Measurements from ENCODE around the gene PHKB. TPM values are rescaled to one million over a fixed set of nuclear protein-coding genes. Genes with fewer than 3 reads are reported as not detected.
"Not testable (repeated sequence)": the region's sequence is repeated elsewhere in the genome, so short reads cannot be mapped to it uniquely, and the experiment has no call there.

The PHKB gene
- total and polyA plus RNA-seq, 2 donors (not counting 3 experiments of a cell fraction or from before 2014, with no cell fraction given), result 30.1 to 61.0 TPM

GRCh38 chr16:47470810-47471209, 9.7 kb downstream of the PHKB start:
- intact Hi-C loops (cut with micrococcal nuclease), result no loop called here
- ChIA-PET POLR2A (no interaction called here), CTCF (no interaction called here)
- no peak for TF ChIP-seq FOS (IDR thresholded peaks at IDR 0.05; ENCODE audit: borderline replicate concordance, insufficient read depth, low read length)
- TF ChIP-seq, protein P1, sequence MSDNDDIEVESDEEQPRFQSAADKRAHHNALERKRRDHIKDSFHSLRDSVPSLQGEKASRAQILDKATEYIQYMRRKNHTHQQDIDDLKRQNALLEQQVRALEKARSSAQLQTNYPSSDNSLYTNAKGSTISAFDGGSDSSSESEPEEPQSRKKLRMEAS (IDR thresholded peaks at IDR 0.05; ENCODE audit: insufficient read depth, insufficient read length), result no peak
- TF ChIP-seq POLR2A (IDR thresholded peaks at IDR 0.05; ENCODE audit: low read depth, low read length), result no peak
- no peak for TF ChIP-seq EZH2 (IDR thresholded peaks at IDR 0.05; ENCODE audit: borderline replicate concordance, low read depth, low read length, severe bottlenecking)
- no peak for TF ChIP-seq CTCF (IDR thresholded peaks at IDR 0.05; ENCODE audit: extremely low read depth in 1 of 2, insufficient read depth in 1 of 2, low read depth in 1 of 2, low read length in 2 of 2)
- no peak for TF ChIP-seq POLR2AphosphoS5 (IDR thresholded peaks at IDR 0.05; ENCODE audit: insufficient read depth, low read depth, low read length)
- no peak for TF ChIP-seq GATA2 (IDR thresholded peaks at IDR 0.05; ENCODE audit: insufficient read depth, insufficient read length, low read depth, low read length)
- no peak for TF ChIP-seq MYC (IDR thresholded peaks at IDR 0.05; ENCODE audit: low read depth, low read length)
- no peak for TF ChIP-seq JUN (IDR thresholded peaks at IDR 0.05; ENCODE audit: borderline replicate concordance, insufficient read depth, insufficient read length, low read depth)
- DNase-seq (ENCODE audit: low read depth, low spot score) (no peak), FAIRE-seq (no peak)
- Histone ChIP-seq H3K9me3 (replicated peaks; ENCODE audit: control insufficient read depth, insufficient read depth, low read length) (no peaks in the 10 kb centered on the region), H2AFZ (ENCODE audit: low read depth, low read length) (no peak overlapping the region), H3K27me3 (ENCODE audit: control insufficient read depth in 2 of 2, insufficient read depth in 2 of 2, low read length in 2 of 2) (no peaks in the 10 kb centered on the region), H3K79me2 (ENCODE audit: control insufficient read depth, insufficient read depth, low read length) (peaks cover 18% of the 10 kb centered on the region), H3K4me2 (ENCODE audit: insufficient read depth, low read length) (no peak overlapping the region), H3K4me1 (ENCODE audit: control insufficient read depth, extremely low read depth, insufficient read depth, low read length) (no peaks in the 10 kb centered on the region), H3K27ac (ENCODE audit: insufficient read depth, low read depth, low read length) (no peak overlapping the region), H3K4me3 (replicated peaks in 1 of 3; ENCODE audit: insufficient read depth in 1 of 3, low read depth in 1 of 3, low read length in 3 of 3) (no peak overlapping the region), H4K20me1 (replicated peaks; ENCODE audit: control insufficient read depth, extremely low read depth, insufficient read depth, low read length) (no peaks in the 10 kb centered on the region), H3K36me3 (ENCODE audit: control insufficient read depth in 2 of 2, extremely low read depth in 1 of 2, insufficient read depth in 2 of 2, low read length in 2 of 2) (no peaks in the 10 kb centered on the region), H3K9me1 (replicated peaks; ENCODE audit: control insufficient read depth, extremely low read depth, insufficient read depth, low read length) (no peaks in the 10 kb centered on the region), H3K9ac (replicated peaks; ENCODE audit: extremely low read depth, insufficient read depth, low read length) (no peak overlapping the region)
- dilution Hi-C loops (cut with MboI; ENCODE audit: extremely low pct_ligation_motif_present, low sequenced_read_pairs), result no loop called here
- BruUV-seq (replicated peaks), result no TSS peak

- CTCF ChIA-PET, result not testable (repeated sequence)
Observed at GRCh38 chr16:47473004-47473403, 11.9 kb downstream of the PHKB start.

More at GRCh38 chr16:47473004-47473403, 11.9 kb downstream of the PHKB start:
- H3K79me2 ChIP-seq (ENCODE audit: control insufficient read depth, insufficient read depth, low read length), result peaks cover 10% of the 10 kb centered on the region
- H3K27ac ChIP-seq (ENCODE audit: insufficient read depth, low read depth, low read length); intact Hi-C loops (cut with micrococcal nuclease); H3K4me3 ChIP-seq (replicated peaks in 1 of 3; ENCODE audit: insufficient read depth in 1 of 3, low read depth in 1 of 3, low read length in 3 of 3); BruUV-seq (replicated peaks); dilution Hi-C loops (cut with MboI; ENCODE audit: extremely low pct_ligation_motif_present, low sequenced_read_pairs); H3K9ac ChIP-seq (replicated peaks; ENCODE audit: extremely low read depth, insufficient read depth, low read length); H3K9me1 ChIP-seq (replicated peaks; ENCODE audit: control insufficient read depth, extremely low read depth, insufficient read depth, low read length); H3K36me3 ChIP-seq (ENCODE audit: control insufficient read depth in 2 of 2, extremely low read depth in 1 of 2, insufficient read depth in 2 of 2, low read length in 2 of 2); H2AFZ ChIP-seq (ENCODE audit: low read depth, low read length); H4K20me1 ChIP-seq (replicated peaks; ENCODE audit: control insufficient read depth, extremely low read depth, insufficient read depth, low read length); FAIRE-seq; H3K27me3 ChIP-seq (ENCODE audit: control insufficient read depth in 2 of 2, insufficient read depth in 2 of 2, low read length in 2 of 2); H3K4me1 ChIP-seq (ENCODE audit: control insufficient read depth, extremely low read depth, insufficient read depth, low read length); POLR2A ChIA-PET; H3K9me3 ChIP-seq (replicated peaks; ENCODE audit: control insufficient read depth, insufficient read depth, low read length); DNase-seq (ENCODE audit: low read depth, low spot score); H3K4me2 ChIP-seq (ENCODE audit: insufficient read depth, low read length): not testable (repeated sequence)

All from endothelial cell of umbilical vein (primary cell).